DOHH2 (cell line): ENCODE data around the gene NKAIN2.

ENCODE experiments used
- EZH2phosphoT487 ChIP-seq: fragments of 200-600 bp; sonication (generic); IDR thresholded peaks from 2 replicates; pipeline ENCODE4 v1.6.1; 2017; ENCODE audit warnings: borderline replicate concordance, mild to moderate bottlenecking, antibody characterized with exemption, low read length, moderate library complexity, mixed read lengths
- TF ChIP-seq, protein P1 (sequence below): fragments of 200-600 bp; sonication (generic); IDR thresholded peaks from one replicate; pipeline ENCODE4 v1.5.1; 2014; ENCODE audit warnings: antibody characterized with exemption, mild to moderate bottlenecking, low read depth, low read length; ENCODE audit not compliant: poor library complexity, severe bottlenecking

DNA sequence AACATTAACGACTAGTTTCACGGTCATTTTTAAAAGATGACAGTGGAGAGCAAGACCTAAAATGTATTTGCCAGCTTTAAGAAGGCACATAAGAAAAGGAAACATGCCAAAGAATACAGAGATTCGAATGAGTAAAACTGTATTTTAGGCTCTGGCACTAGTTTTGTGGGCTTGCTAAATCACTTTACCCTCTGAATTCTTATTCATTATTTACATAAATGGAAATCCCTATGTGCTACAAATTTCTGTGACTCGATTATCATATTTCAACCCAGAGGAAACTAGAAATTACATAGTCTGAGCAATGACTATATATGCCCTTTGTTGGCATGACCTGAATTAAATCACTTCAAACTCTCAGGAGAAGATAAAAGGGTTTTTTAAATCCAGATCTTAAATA is 716.8 kb downstream of the NKAIN2 start:
- TF ChIP-seq, protein P1, sequence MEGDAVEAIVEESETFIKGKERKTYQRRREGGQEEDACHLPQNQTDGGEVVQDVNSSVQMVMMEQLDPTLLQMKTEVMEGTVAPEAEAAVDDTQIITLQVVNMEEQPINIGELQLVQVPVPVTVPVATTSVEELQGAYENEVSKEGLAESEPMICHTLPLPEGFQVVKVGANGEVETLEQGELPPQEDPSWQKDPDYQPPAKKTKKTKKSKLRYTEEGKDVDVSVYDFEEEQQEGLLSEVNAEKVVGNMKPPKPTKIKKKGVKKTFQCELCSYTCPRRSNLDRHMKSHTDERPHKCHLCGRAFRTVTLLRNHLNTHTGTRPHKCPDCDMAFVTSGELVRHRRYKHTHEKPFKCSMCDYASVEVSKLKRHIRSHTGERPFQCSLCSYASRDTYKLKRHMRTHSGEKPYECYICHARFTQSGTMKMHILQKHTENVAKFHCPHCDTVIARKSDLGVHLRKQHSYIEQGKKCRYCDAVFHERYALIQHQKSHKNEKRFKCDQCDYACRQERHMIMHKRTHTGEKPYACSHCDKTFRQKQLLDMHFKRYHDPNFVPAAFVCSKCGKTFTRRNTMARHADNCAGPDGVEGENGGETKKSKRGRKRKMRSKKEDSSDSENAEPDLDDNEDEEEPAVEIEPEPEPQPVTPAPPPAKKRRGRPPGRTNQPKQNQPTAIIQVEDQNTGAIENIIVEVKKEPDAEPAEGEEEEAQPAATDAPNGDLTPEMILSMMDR: no peak
- TF ChIP-seq EZH2phosphoT487: no peak
